GM13976 (cell line): ENCODE results near the gene CCDC90B.

Experiments used
- DNase-seq: peaks from one replicate; pipeline ENCODE4 v3.0.0; 2012; ENCODE audit warnings: low spot score
- CTCF ChIP-seq: IDR thresholded peaks from 2 replicates; pipeline ENCODE4 v1.5.1; 2012; ENCODE audit warnings: borderline replicate concordance, mild to moderate bottlenecking; ENCODE audit not compliant: insufficient read depth; ENCODE audit errors: extremely low read depth, missing control alignments, control extremely low read depth
- in situ Hi-C: fragments of 300-500 bp; cut with MboI; formaldehyde crosslinking; loops from one replicate; pipeline ENCODE4 v1.12.0; 2022; ENCODE audit warnings: low sequenced_read_pairs, mixed read lengths, inconsistent platforms; ENCODE audit not compliant: unreplicated experiment

The CCDC90B gene

GRCh38 chr11:83221694-83222093 lies 64.5 kb downstream of the CCDC90B start:
- in situ Hi-C loops: no loop called here
- TF ChIP-seq CTCF: no peak
- DNase-seq: no peak

GRCh38 chr11:83220260-83220659 lies 65.9 kb downstream of the CCDC90B start:
- in situ Hi-C loops: no loop called here
- no peak for TF ChIP-seq CTCF
- no peak for DNase-seq

- DNase-seq: no peak
- no peak for TF ChIP-seq CTCF
- in situ Hi-C loops: no loop called here
Observed at GRCh38 chr11:83219095-83219494, 67.1 kb downstream of the CCDC90B start.
